NCI-H524 treated with DMSO at 0.1 percent for 48 hours (cell line): ENCODE data around the gene RUNX2.

Source experiments
- DNase-seq: peaks from one replicate; lab custom pipeline; 2025; lab: John Stamatoyannopoulos, UW

The RUNX2 gene

DNA sequence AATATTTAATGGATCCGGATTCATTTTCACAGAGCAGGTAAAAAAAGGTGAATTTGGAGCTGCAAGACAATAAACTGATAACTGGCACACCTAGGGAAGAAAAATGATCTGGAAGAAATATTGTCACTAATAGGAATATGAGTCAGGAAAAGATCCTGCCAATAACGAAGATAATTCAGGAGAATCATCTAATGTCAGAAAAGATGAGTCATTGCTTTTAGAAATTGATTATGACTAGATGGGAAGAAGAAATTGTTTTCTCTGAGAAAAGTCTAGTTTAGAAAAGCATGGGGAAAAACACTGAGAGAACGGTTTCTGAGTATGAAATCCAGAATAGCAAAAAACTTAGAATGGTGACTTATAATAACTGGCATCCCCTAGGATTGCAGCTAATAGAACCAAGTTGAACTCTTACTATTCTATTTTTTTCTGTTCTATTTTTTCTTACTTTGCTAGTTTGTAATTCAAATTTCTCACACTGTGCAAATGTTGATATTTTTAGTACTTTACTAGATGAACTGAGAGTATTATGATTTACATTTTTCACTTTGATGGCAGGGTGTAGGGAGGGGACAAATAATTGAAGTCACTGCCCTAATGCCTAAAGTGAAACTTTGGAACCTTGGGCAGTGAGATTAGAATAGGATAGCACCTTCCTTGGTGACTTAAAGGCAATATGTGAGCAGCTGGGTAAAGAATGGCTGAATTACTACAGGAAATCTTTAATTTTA, 87.8 kb downstream of the RUNX2 start:
- DNase-seq: no peak

DNA sequence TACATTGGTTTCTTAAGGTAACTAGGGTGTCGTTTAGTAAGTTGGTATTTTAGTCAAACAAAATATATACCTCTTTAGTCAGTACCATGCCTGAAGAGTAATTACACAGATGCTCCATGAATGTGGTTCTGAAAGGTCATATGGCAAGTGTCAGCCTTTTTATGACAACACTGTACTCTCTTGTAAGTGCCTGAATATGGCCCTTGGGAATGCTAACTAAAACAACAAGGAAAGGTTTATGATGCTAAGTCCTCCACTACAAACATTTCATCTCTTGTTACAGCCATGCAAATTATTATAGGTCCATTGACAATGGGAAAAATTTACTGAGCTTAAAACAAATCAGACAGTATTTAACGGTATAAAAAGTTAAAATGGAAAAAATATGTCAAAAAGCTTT, 88.6 kb downstream of the RUNX2 start:
- DNase-seq: no peak

DNA sequence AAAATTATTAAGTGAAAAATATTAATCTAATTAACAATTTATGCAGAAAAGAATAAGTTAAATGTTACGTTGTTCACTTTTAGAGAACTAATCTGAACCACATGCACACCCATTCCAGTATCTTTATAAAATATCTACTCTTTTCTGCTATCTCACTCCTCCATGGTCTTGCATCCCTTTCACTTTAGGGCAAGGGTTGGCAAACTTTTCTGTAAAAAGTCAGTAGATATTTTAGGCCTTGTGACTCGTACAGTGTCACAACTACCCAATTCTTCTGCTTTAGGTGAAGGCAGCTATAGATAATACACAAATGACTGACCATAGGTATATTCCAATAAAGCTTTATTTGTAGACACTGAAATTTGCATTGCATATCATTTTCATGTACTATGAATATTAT, 89.3 kb downstream of the RUNX2 start:
- DNase-seq: no peak

- DNase-seq: peak; percentile 54
Observed at GRCh38 chr6:45419571-45420082, 91.5 kb downstream of the RUNX2 start.

- DNase-seq: no peak
Observed at GRCh38 chr6:45420083-45420908, 92.2 kb downstream of the RUNX2 start.

DNA sequence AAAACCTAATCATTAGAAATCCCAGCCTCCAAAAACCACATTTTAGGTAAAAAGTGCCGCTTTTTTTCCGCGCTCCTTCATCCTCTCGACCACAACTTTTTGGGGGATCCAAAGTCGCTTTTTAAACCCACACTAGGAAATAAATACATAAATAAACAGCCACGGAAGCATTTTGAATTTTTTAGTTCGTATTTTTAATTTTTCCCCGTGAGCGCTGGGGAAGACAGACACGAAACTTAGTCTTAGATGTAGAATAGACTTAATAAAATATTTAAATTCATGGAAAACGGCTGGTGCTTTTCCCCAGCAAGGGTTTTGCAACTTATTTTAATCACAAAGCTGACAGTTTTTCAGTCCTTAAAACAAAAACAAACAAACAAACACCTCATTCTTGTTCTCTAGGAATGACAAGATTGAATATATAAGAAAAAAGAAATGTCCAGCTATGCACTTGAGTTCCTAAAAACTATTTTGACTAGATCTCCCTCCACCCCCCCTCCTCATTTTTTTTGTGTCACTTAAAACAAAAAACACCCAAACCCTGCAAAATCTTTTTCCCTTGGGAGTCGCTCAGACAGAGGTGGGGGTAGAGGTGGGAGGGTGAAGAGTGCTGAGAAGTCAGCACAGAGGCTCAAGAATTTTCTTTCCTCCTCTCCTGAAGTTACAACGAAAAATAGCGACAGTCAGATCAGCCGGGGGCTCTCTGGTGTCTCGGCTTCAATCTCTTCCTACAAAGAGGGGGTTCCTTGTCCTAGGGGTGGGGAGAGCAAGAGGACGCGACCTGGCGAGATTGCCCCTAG, 93.0 kb downstream of the RUNX2 start:
- DNase-seq: no peak

DNA sequence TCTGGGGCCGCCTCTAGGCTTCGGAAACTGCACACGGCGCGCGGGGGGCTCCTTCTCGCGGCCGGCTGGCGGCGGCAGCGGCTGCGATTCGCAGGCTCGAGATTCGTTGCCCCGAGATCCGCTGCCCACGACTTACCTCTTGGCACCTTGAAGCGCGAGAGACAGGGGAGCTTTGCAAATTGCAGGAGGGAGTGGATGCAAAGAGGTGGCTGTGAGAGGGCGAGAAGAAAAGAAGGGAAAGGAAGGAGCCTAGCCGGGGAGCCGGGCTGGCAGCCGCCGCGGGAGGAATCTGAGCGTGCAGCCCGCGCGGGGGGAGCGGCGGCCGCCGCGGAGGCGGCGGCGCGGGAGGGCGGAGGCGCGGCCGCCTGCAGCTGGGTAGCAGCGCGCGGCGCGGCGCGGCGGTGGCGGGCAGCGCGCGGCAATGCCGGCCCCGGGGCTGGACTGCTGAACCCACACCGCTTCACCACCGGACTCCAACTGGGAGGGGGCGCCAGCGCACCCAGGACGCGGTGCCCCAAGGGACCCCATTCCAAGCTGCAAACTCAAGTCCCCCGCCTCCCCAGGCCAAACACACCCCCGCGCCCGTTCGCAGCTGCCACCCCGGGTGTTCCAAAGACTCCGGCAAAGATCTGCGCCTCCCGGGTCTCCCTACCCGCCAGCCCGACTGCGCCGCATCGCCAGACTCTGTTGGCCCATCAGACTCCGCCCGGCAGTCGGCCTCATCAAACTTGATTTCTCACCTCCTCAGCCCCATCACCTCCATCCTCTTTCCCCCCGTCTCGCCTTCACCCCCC, 93.8 kb downstream of the RUNX2 start:
- DNase-seq: no peak

- no peak for DNase-seq
Observed at GRCh38 chr6:45422503-45423110, 94.5 kb downstream of the RUNX2 start.

- DNase-seq: no peak
Observed at GRCh38 chr6:45423111-45423823, 95.1 kb downstream of the RUNX2 start.

DNA sequence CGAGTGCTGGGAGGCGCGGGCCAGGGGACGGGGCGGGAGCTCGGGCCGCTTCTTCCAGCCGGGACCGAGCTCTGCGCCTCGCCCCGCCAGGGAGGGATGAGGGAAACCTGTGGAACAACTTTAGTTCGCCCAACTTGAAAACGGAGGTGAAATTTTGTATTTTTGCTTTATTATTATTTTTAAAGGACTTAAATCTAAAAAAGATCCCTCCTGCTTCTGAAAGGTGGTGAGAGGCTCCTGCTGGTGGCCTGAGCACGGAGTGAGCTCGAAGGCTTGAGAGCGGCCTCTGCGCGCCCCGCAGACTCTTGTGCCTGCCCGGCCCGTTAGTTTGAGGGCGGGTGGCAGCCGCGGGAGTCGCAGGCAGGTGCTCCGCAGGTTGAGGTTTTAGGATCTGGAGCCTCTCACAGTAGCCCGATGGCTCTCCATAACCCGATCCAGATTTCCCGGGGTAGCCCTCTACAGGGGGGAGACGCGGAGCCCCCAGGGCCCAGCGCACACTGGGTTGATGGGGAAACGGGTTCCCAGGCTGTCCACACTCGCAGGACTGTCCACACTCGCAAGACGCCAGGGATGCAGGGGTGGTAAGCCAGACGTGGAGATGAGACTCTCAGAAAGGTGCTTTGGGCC, 95.8 kb downstream of the RUNX2 start:
- DNase-seq: no peak

GRCh38 chr6:45424451-45424861, 96.3 kb downstream of the RUNX2 start:
- no peak for DNase-seq

- DNase-seq: no peak
Observed at GRCh38 chr6:45426251-45426650, 98.1 kb downstream of the RUNX2 start.

- no peak for DNase-seq
Observed at GRCh38 chr6:45427726-45428125, 99.6 kb downstream of the RUNX2 start.

GRCh38 chr6:45428727-45429126, 100.6 kb downstream of the RUNX2 start:
- no peak for DNase-seq

DNA sequence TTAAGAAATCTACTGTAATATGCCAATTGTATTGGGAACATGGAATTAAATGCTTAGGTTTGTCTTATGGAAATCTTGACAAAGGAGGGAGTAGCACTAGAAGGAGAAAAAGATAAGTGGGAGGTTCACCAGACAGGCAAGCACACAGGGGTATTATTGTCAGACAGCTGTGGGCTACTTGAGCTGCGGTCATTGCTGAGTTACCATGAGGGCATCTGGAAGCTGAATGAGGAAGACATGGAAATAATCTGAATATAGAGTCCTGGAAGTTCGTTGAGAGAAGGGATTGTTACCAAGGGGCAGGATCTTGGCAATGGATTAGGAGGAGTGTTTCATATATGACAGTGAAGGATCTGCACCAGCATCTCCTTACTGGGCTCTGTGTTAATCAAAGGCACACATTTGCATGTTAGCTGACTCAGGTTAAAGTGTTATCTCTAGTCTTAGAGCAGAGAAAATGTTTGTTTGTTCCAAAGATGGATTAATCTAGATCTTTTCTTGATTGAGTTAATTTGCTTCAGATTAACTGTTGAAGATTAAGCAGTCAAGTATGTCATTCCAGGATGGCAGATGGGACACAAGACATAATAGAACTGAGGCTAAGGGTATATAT, 102.6 kb downstream of the RUNX2 start:
- no peak for DNase-seq

DNA sequence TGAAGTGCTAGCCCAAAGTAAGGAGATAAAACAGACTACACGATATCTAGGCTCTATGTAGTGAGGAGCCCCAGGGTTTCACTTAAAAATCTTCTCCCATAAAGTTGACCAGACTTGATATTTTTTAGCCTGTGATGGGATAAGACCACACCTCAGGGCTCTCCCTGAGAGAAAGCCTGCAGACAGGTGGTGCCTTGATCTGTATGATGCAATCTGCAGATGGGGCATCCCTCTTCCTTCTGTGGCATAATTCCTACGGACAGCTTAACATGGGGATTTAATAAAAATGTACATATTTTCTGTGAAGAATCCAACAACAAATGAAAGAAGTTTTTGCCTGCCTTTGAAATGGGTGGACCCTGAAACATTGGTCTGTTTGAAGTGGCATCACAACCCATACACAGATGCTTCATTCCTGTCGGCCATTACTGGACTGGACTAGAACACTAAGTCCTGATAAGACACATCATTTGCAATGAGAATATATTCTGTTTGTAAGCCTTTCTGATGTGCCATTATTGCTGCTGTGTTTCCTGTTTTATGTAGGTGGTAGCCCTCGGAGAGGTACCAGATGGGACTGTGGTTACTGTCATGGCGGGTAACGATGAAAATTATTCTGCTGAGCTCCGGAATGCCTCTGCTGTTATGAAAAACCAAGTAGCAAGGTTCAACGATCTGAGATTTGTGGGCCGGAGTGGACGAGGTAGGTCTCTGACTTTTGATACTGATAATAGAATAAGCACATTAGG, 103.4 kb downstream of the RUNX2 start:
- DNase-seq: no peak

DNA sequence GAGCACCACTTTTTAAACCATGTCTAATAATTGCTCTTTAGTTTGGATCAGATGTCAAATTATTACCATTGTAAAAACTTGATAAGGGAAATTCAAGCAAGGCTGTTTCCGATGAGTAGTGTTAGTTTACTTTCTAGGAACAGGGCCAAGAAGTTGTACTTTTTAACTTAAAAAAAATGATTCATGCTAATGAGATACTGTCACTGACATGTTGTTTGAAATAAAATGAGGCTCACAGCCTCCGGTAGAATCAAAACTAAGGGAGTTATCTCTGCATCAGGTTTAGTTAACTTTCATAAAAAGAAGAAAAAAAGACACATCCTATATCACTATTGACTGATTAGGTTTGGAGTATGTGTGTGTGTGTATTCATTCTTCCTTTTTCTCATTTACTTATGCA, 104.8 kb downstream of the RUNX2 start:
- no peak for DNase-seq

- no peak for DNase-seq
Observed at GRCh38 chr6:45433533-45434380, 105.6 kb downstream of the RUNX2 start.
